CD4-positive, CD25-positive, alpha-beta regulatory T cell (primary cell): ENCODE results near the gene ACY1. TPM values are rescaled to one million over a fixed set of nuclear protein-coding genes. Genes with fewer than 3 reads are reported as not detected.
"Not testable (repeated sequence)": the region's sequence is repeated elsewhere in the genome, so short reads cannot be mapped to it uniquely, and the experiment has no call there.

Experiments used
- ATAC-seq, 2 donors: fragments of 150-1000 bp; cut with Tn5 transposase; one replicate each; pipeline ENCODE4 v1.10.0; 2021; ENCODE audit warnings: low read depth in 2 of 2, moderate number of reproducible peaks in 2 of 2, moderate library complexity in 1 of 2
- DNase-seq, 3 donors: peaks; one replicate each; pipeline versions ENCODE4 v3.0.0 to v3.0.0-alpha.2; 2012 to 2022; ENCODE audit warnings: mixed read lengths in 1 of 3
- H3K27ac ChIP-seq: one replicate; pipeline ENCODE4 v1.7.0; 2013; ENCODE audit warnings: mild to moderate bottlenecking, low read length; ENCODE audit not compliant: insufficient read depth, poor library complexity, severe bottlenecking
- H3K27me3 ChIP-seq: one replicate; pipeline ENCODE4 v1.7.0; 2013; ENCODE audit warnings: low read length; ENCODE audit not compliant: control insufficient read depth, insufficient read depth
- H3K36me3 ChIP-seq: one replicate; pipeline ENCODE4 v1.7.0; 2013; ENCODE audit warnings: mild to moderate bottlenecking, low read length, moderate library complexity; ENCODE audit not compliant: control insufficient read depth, insufficient read depth
- H3K4me1 ChIP-seq: 2 replicates; pipeline ENCODE4 v1.7.0; 2013; ENCODE audit warnings: mild to moderate bottlenecking, low read length; ENCODE audit not compliant: insufficient read depth, control insufficient read depth, poor library complexity, severe bottlenecking
- H3K4me3 ChIP-seq: one replicate; pipeline ENCODE4 v1.7.0; 2013; ENCODE audit warnings: low read depth, mild to moderate bottlenecking, low read length, moderate library complexity
- H3K9me3 ChIP-seq, 2 experiments: 1 replicate in 1 of 2; 2 replicates in 1 of 2; pipeline ENCODE4 v1.7.0; 2013; ENCODE audit warnings: low read length in 2 of 2, mild to moderate bottlenecking in 1 of 2, moderate library complexity in 1 of 2; ENCODE audit not compliant: control insufficient read depth in 2 of 2
- H3K27ac Mint-ChIP-seq, 3 donors: one replicate each; pipeline ENCODE4 v1.8.0; 2020 to 2022; ENCODE audit warnings: mild to moderate bottlenecking in 3 of 3, mixed read lengths in 3 of 3, moderate library complexity in 2 of 3
- H3K27me3 Mint-ChIP-seq: one replicate; pipeline ENCODE4 v1.8.0; 2022; ENCODE audit warnings: mild to moderate bottlenecking, mixed read lengths
- H3K36me3 Mint-ChIP-seq: one replicate; pipeline ENCODE4 v1.8.0; 2020; ENCODE audit warnings: mixed read lengths
- H3K4me1 Mint-ChIP-seq, 4 donors: one replicate each; pipeline ENCODE4 v1.8.0; 2020 to 2022; ENCODE audit warnings: mixed read lengths in 4 of 4, mild to moderate bottlenecking in 1 of 4
- H3K4me3 Mint-ChIP-seq, 4 donors: one replicate each; pipeline ENCODE4 v1.8.0; 2020 to 2022; ENCODE audit warnings: mild to moderate bottlenecking in 4 of 4, mixed read lengths in 4 of 4, moderate library complexity in 3 of 4
- H3K9me3 Mint-ChIP-seq, 7 donors: one replicate each; pipeline ENCODE4 v1.8.0; 2020 to 2022; ENCODE audit warnings: mixed read lengths in 7 of 7, mild to moderate bottlenecking in 3 of 7, moderate library complexity in 2 of 7
- polyA plus RNA-seq, 4 donors: library from polyadenylated mRNA; unstranded; fragments of 300-500 nt; fragmentation: Illumina TruSeq; gene quantifications; one replicate each; pipeline ENCODE4 v1.2.3, GENCODE V29; 2021
- total RNA-seq: library from RNA; stranded (reverse); gene quantifications from one replicate; pipeline ENCODE4 v1.2.3, GENCODE V29; 2022

Gene ACY1
- total and polyA plus RNA-seq, 5 donors from 2014 or later, result 6.4 to 14.7 (median 10.9) TPM

DNA sequence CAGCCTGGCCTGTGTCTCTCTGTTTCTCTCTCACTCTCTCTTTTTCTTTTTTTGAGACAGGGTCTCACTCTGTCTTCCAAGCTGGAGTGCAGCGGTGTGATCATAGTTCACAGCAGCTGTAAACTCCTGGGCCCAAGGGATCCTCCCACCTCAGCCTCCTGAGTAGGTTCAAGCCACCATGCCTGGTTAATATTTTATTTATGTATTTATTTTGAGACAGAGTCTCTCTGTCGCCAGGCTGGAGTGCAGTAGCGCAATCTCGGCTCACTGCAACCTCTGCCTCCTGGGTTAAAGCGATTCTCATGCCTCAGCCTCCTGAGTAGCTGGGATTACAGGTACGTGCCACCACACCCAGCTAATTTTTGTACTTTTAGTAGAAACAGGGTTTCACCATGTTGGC lies 50.4 kb downstream of the ACY1 start:
- not testable (repeated sequence) for H3K36me3 Mint-ChIP-seq, DNase-seq, H3K4me1 Mint-ChIP-seq, H3K27ac Mint-ChIP-seq, H3K27me3 ChIP-seq, H3K4me3 Mint-ChIP-seq, H3K9me3 Mint-ChIP-seq, ATAC-seq, H3K9me3 ChIP-seq, H3K36me3 ChIP-seq, H3K27me3 Mint-ChIP-seq, H3K4me3 ChIP-seq, H3K4me1 ChIP-seq, H3K27ac ChIP-seq

DNA sequence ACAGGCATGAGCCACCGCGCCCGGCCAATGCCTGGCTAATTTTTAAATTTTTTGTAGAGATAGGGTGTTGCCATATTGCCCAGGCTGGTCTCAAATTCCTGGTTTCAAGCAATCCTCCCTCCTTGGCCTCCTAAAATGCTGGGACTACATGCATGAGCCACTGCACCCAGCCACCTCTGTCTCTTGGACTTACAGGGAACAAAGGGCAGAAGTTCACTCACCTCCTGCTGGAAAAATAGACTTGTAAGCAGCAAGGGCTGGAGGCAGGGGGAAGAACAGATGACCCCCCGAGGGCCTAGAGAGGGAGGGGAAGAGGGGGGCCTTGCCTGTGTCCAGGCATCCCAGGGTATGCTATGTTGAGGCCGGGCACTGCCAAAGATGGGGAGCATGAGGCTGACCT lies 50.9 kb downstream of the ACY1 start:
- Histone ChIP-seq H3K36me3 (no peaks in the 10 kb centered on the region), H3K9me3 (no peaks in the 10 kb centered on the region), H3K27me3 (no peaks in the 10 kb centered on the region), H3K4me1 (no peaks in the 10 kb centered on the region), H3K4me3 (no peak overlapping the region), H3K27ac (no peak overlapping the region)
- Mint-ChIP-seq H3K9me3 (no peaks in the 10 kb centered on the region), H3K27me3 (peaks cover 8% of the 10 kb centered on the region), H3K27ac (no peak overlapping the region), H3K36me3 (no peaks in the 10 kb centered on the region), H3K4me1 (no peaks in the 10 kb centered on the region), H3K4me3 (no peak overlapping the region)
- ATAC-seq, result no peak
- no peak for DNase-seq

DNA sequence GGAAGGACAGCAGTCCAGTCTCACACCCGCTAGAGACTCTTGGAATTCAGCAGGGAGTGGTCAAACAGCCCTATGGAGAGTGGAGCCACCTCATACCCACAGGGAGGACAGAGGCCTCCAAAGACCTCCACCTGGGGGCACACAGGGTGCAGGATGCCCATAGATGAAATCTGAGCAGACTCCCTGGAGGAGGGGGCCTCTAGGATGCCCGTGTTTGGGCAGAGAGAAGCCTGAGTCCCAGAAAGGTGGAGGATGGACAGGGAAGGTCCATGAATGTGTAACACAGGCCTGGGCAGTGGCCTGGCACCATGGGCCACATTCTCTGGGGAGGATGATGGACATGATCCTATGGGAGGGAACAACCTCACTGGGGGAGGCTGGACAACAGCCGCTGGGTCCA lies 51.3 kb downstream of the ACY1 start:
- H3K9me3 ChIP-seq, result no peaks in the 10 kb centered on the region
- Mint-ChIP-seq H3K4me3 (no peak overlapping the region), H3K27me3 (peaks cover 4% of the 10 kb centered on the region), H3K4me1 (no peaks in the 10 kb centered on the region), H3K9me3 (no peaks in the 10 kb centered on the region), H3K27ac (no peak overlapping the region), H3K36me3 (no peaks in the 10 kb centered on the region)
- H3K4me1 ChIP-seq, result no peaks in the 10 kb centered on the region
- no peaks in the 10 kb centered on the region for H3K36me3 ChIP-seq
- DNase-seq, result no peak
- ATAC-seq, result no peak
- no peak overlapping the region for H3K4me3 ChIP-seq
- H3K27ac ChIP-seq, result no peak overlapping the region
- H3K27me3 ChIP-seq, result no peaks in the 10 kb centered on the region

DNA sequence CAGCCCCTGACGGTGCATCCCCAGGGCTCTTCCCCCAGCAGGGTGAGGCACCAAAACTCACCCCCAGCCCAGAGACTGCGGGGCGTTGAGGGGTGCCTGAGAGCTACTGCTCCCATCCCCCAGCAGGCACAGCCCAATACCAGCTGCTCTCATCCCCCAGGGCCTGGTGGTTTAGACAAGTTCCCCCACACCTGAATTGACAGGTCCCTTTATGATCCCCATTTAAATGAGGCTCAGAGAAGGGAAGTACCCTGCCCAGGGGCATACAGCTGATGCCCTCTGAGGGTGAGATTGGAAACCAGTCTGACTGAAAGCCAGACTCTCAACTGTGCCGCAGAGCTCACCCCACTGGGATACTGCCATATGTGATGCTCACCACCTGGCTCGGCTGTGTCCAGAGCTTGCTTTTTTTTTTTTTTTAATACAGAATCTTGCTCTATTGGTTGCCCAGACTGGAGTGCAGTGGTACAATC lies 52.9 kb downstream of the ACY1 start:
- H3K9me3 Mint-ChIP-seq, result no peaks in the 10 kb centered on the region
- no peaks in the 10 kb centered on the region for H3K4me1 ChIP-seq
- H3K36me3 ChIP-seq, result no peaks in the 10 kb centered on the region
- H3K4me3 ChIP-seq, result no peak overlapping the region
- DNase-seq (no peak), ATAC-seq (no peak)
- H3K36me3 Mint-ChIP-seq, result no peaks in the 10 kb centered on the region
- H3K27ac ChIP-seq, result no peak overlapping the region
- H3K27me3 Mint-ChIP-seq, result no peaks in the 10 kb centered on the region
- no peaks in the 10 kb centered on the region for H3K9me3 ChIP-seq
- no peak overlapping the region for H3K4me3 Mint-ChIP-seq
- H3K27me3 ChIP-seq, result no peaks in the 10 kb centered on the region
- H3K4me1 Mint-ChIP-seq, result peaks cover 0 to 6% (median 0%) of the 10 kb centered on the region in 4 donors
- H3K27ac Mint-ChIP-seq, result peak overlapping the region in 1 of 3 donors; percentile 52

DNA sequence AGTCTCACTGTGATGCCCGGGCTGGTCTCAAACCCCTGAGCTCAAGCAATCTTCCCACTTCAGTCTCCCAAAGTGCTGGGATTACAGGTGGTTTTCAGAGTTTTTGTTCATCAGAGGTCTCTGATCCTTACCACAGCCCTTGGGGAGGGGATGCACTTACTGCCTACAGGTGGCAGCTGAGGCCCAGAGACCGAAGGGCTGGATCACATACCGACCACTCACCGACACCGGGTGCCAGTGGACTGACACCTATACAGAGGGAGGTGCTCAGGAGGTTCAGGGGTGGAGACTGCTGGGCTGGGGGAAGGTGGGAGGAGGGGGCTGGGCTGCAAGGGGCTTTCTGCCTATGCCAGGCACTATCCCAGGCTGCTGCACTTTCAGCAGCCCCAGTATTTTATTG lies 53.5 kb downstream of the ACY1 start:
- H3K4me3 ChIP-seq, result no peak overlapping the region
- Mint-ChIP-seq H3K4me3 (peak overlapping the region in 1 of 4 donors; percentile 74), H3K9me3 (no peaks in the 10 kb centered on the region), H3K27ac (peak overlapping the region in 1 of 3 donors; percentile 52), H3K4me1 (peaks cover 0 to 8% (median under 1%) of the 10 kb centered on the region in 4 donors), H3K27me3 (no peaks in the 10 kb centered on the region), H3K36me3 (no peaks in the 10 kb centered on the region)
- H3K27ac ChIP-seq, result no peak overlapping the region
- H3K27me3 ChIP-seq, result no peaks in the 10 kb centered on the region
- ATAC-seq (peak; percentile 36 to 57), DNase-seq (peak in 1 of 3 donors; percentile 41)
- no peaks in the 10 kb centered on the region for H3K9me3 ChIP-seq
- no peaks in the 10 kb centered on the region for H3K4me1 ChIP-seq
- no peaks in the 10 kb centered on the region for H3K36me3 ChIP-seq

DNA sequence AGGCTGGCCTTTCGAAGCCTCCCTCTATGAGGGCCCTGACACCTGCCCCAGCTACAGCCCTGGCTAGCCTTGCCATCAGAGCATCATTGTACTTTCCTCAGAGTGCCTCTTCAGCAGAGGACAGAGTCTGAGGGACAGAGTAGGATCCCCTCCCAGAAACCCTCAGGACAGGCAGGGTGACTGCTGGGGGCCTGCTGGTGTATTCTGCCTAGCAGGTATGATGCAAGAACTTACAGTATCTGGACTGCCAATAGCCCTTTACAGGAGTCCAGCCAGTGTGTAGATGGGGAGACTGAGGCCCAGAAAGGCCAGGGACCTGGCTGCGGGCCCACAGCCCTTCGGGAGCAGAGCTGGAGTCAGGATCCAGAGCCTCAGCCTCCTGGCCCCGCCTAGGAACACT lies 54.0 kb downstream of the ACY1 start:
- no peak for DNase-seq
- no peaks in the 10 kb centered on the region for H3K36me3 ChIP-seq
- ATAC-seq, result no peak
- H3K27me3 ChIP-seq, result no peaks in the 10 kb centered on the region
- peak overlapping the region in 1 of 3 donors; percentile 55 for H3K27ac Mint-ChIP-seq
- H3K9me3 ChIP-seq, result no peaks in the 10 kb centered on the region
- no peak overlapping the region for H3K4me3 ChIP-seq
- no peaks in the 10 kb centered on the region for H3K27me3 Mint-ChIP-seq
- no peak overlapping the region for H3K4me3 Mint-ChIP-seq
- H3K27ac ChIP-seq, result no peak overlapping the region
- H3K36me3 Mint-ChIP-seq, result no peaks in the 10 kb centered on the region
- H3K9me3 Mint-ChIP-seq, result no peaks in the 10 kb centered on the region
- no peaks in the 10 kb centered on the region for H3K4me1 ChIP-seq
- H3K4me1 Mint-ChIP-seq, result peaks cover 0 to 13% (median under 1%) of the 10 kb centered on the region in 4 donors

DNA sequence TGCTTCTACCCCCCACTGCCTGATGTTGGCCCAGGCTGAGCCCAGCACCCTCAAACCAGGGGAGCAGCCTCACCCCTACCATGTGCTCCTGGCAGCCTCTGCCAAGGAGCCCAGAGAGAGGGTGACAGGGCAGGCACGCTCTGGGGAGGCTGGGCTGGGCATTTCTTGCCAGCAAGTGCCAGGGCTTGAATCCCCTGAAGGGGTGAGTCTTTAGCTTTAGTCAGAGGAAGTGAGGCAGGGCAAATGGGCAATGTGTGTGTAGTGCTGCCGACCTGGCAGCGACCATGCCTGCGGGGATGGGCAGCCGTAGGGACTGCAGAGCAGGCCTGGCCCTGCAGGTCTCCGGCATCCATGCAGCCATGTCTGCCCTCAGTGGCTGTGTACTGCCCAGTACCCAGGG lies 54.9 kb downstream of the ACY1 start:
- no peaks in the 10 kb centered on the region for H3K27me3 Mint-ChIP-seq
- Histone ChIP-seq H3K27ac (no peak overlapping the region), H3K27me3 (no peaks in the 10 kb centered on the region), H3K4me3 (no peak overlapping the region), H3K4me1 (no peaks in the 10 kb centered on the region), H3K36me3 (no peaks in the 10 kb centered on the region), H3K9me3 (no peaks in the 10 kb centered on the region)
- no peak overlapping the region for H3K27ac Mint-ChIP-seq
- peaks cover 0 to 16% (median under 1%) of the 10 kb centered on the region in 4 donors for H3K4me1 Mint-ChIP-seq
- ATAC-seq (no peak), DNase-seq (no peak)
- no peak overlapping the region for H3K4me3 Mint-ChIP-seq
- no peaks in the 10 kb centered on the region for H3K36me3 Mint-ChIP-seq
- no peaks in the 10 kb centered on the region for H3K9me3 Mint-ChIP-seq
